ENCODE measurements around the gene PLEKHH1.

GRCh38 chr14:67557118-67557517 lies 24.0 kb downstream of the PLEKHH1 start:
- TF ChIP-seq POLR2A (IDR thresholded peaks at IDR 0.05) (no peak), EP300 (IDR thresholded peaks at IDR 0.05) (no peak)
